GM19397 (cell line): ENCODE measurements around the gene OR2J3.
"Not testable (repeated sequence)": the region's sequence is repeated elsewhere in the genome, so short reads cannot be mapped to it uniquely, and the experiment has no call there.

Experiments used
- ATAC-seq: cut with Tn5 transposase; IDR thresholded peaks from one replicate; pipeline ENCODE4 v1.9.1; 2021; ENCODE audit warnings: mild to moderate bottlenecking, moderate library complexity; ENCODE audit not compliant: unreplicated experiment

The OR2J3 gene

GRCh38 chr6:29159922-29160321, 52.1 kb downstream of the OR2J3 start:
- ATAC-seq, result not testable (repeated sequence)
